NCI-H524 (cell line): ENCODE results near the gene LYVE1.

ENCODE experiments used
- DNase-seq, 2 experiments: peaks; one replicate each; lab custom pipeline; 2025; lab: John Stamatoyannopoulos, UW

Gene LYVE1

DNA sequence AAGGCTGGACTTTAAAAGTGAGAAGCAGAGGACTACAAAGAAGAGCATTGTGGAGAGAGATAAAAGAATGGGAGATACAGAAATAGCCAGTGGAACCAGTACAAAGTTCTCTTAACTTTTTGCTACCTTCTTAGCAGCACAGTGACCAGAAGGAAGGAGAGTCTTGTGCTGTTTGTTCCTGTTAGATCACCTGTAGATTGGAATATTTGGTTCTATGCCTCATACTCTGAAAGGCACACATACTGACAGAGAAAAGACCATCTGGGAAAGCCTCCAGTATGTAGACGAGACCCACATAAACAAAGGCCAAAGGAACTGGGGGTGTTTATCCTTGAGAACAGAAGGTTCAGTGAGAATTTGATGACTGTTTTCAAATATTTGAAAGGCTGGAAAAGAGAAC lies 46.2 kb downstream of the LYVE1 start:
- no peak for DNase-seq

DNA sequence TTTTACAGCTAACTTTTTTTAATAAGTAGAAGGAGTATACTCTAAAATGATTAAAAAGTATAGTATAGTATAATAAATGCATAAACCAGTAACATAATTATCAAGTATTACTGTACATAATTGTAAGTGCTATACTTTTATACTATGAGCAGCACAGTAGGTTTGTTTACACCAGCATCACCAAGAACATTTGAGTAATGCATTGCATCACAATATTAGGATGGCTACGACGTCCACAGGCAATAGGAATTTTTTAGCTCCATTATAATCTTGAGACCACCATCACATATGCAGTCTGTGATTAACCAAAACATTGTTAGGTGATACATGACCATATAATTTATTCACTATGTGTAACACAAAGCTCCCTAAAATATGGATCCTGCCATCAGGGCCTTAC lies 47.9 kb downstream of the LYVE1 start:
- DNase-seq: no peak

DNA sequence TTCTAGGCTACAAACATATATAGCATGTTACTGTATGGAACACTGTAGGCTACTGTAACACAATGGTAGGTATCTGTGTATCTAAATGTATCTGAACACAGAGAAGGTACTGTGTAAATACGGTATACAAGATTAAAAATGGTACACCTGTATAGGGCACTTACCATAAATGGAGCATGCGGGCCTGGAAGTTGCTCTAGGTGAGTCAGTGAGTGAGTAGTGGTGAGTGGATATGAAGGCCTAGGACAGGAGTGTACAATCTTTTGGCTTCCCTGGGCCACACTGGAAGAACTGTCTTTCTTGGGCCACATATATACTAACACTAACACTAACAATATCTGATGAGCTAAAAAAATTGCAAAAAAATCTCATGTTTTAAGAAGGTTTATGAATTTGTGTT lies 48.8 kb downstream of the LYVE1 start:
- no peak for DNase-seq

DNA sequence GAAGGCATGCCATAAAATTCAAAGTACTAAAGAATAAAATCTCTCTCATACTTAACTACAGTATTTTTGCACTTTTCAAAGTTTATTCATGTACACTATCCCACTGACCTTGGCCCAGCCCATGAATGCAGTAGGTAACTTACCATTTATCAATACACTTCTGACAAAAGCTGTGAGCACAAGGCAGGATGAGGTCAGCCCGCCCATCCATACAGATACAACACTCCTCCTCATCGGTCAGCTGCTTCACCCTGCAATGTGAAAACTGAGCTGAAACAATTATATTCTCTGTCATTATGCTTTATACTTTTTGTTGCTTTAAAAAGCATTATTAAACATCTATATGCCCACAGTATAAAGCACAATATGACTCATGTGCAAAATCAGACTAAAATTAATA lies 49.6 kb downstream of the LYVE1 start:
- no peak for DNase-seq

DNA sequence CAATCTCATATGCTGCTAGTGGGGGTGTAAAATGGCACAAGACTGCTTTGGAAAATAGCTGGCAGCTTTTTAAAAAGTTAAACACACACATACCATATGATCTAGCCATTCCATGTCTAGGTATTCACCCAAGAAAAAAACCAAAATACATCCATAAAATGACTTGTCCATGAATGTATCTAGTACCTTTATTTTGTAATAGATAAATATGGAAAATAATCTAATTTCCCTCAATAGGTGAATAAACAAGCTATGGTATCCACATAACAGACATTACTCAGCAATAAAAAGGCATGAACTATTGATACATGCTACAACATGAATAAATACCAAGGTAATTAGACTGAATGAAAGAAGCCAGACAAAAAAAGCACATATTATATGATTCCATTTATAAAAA lies 50.3 kb downstream of the LYVE1 start:
- DNase-seq: no peak

DNA sequence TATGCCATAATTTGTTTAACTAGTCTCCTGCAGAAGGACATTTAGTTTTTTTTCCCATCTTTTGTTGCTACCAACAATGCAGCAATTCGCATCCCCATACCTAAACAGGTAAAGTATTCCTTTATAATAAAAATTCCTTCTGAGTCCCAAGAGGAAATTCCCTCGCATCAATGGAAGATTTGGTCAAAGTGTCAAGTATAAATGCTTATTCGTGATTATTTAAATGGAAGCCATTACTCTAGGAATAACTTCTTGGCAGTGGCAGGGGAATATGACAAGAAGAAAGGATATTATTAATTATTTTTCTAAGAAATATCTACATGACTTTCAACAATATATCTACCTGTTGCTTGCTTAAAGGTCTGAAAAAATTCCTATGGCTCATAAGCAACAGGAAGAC lies 53.0 kb downstream of the LYVE1 start:
- DNase-seq: no peak

DNA sequence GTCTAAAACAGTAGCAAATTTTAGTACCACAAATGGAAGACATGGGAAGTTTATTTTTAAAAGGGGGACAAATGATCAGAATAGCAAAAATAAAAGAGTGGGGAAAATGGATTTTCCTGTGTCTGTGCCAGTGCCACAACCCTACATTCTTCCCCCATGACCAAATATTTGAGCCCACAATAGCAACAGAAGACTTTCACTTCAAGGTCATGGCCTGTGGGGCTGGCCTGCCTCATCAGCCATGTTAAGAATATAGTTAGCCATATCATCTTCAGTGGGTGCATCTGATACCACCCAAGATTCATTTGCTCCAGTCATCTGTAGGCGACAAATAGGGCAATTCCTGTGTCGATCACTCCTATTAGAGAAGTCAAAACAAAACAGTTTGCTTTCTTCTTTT lies 53.8 kb downstream of the LYVE1 start:
- no peak for DNase-seq

DNA sequence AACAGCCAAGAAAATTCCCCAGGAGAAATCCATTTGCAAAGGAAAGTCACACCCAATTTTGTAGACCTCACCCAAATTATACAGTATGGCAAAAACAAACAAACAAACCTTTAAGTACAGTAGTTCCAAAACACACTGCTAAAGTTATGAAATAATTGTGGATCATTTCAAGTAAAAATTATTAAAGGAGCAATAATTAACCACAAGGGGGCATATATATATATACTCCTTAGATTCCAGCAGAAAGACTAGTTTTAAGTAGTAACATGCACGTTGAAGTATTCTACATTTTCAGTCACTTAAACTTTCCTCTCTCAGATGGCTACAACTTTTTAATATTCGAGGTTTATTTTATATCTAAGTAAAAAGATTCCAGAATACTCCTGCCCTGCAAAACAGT lies 54.3 kb downstream of the LYVE1 start:
- no peak for DNase-seq

DNA sequence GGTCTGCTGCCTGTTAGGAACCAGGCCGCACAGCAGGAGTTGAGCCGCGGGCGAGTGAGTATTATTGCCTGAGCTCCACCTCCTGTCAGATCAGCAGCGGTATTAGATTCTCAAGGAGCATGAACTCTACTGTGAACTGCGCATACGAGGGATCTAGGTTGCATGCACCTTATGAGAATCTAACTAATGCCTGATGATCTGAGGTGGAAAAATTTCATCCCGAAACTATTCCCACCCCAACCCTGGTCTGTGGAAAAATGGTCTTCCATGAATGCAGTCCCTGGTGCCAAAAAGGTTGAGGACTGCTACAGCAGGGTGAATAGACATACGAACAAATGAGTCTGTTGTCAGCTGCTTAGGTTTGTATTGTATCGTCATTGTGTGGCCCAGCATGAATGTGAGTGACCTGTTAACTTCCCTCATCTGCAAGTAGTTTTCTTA lies 57.3 kb downstream of the LYVE1 start:
- DNase-seq: no peak
